Muscle of leg (tissue), 16 donors: ENCODE measurements around the gene NUDT16. TPM values are rescaled to one million over a fixed set of nuclear protein-coding genes. Genes with fewer than 3 reads are reported as not detected.
A peak's percentile ranks its signal among the peaks of the same experiment; 100 is the strongest.

ENCODE experiments used
- DNase-seq: peaks from one replicate; pipeline ENCODE4 v3.0.0; 2013
- H3K27ac ChIP-seq: one replicate; pipeline ENCODE4 v1.5.1; 2013; ENCODE audit warnings: mild to moderate bottlenecking, low read length, control low read depth
- H3K27me3 ChIP-seq: one replicate; pipeline ENCODE4 v1.6.1; 2013; ENCODE audit warnings: low read length; ENCODE audit not compliant: control insufficient read depth, insufficient read depth
- H3K36me3 ChIP-seq: one replicate; pipeline ENCODE4 v1.6.1; 2013; ENCODE audit warnings: low read length; ENCODE audit not compliant: control insufficient read depth, insufficient read depth
- H3K4me1 ChIP-seq: one replicate; pipeline ENCODE4 v1.6.1; 2013; ENCODE audit warnings: low read length; ENCODE audit not compliant: control insufficient read depth, insufficient read depth
- H3K4me3 ChIP-seq: one replicate; pipeline ENCODE4 v1.5.1; 2013; ENCODE audit warnings: low read length, control low read depth
- H3K9me3 ChIP-seq: replicated peaks from 2 replicates; pipeline ENCODE4 v1.6.1; 2013; ENCODE audit warnings: low read depth, low read length; ENCODE audit not compliant: control insufficient read depth
- WGBS: methylation state at CpG from one replicate; pipeline ENCODE4 v1.1.5; 2013; ENCODE audit warnings: missing lambda C conversion rate; ENCODE audit not compliant: insufficient coverage; 5-methylcytosine and 5-hydroxymethylcytosine counted together
- long read RNA-seq, 11 donors: transcript quantifications; one replicate each; lab custom pipeline, GENCODE V29; 2026
- polyA plus RNA-seq, 8 donors: library from polyadenylated mRNA; unstranded; fragments of 120-200 nt; gene quantifications; one replicate each; pipeline versions ENCODE4 v1.2.1 to v1.2.3, GENCODE V29; 2013; ENCODE audit warnings: inconsistent platforms in 1 of 8, low replicate concordance in 1 of 8; ENCODE audit not compliant: insufficient read length in 8 of 8, insufficient read depth in 1 of 8
- total RNA-seq: library from RNA; stranded (reverse); fragments of 120-200 nt; gene quantifications from one replicate; pipeline ENCODE4 v1.2.4, GENCODE V29; 2013

The NUDT16 gene
- total RNA-seq (10.5 TPM), polyA plus RNA-seq (10 to 100 TPM; 17.7 to 24.2 (median 21.8) TPM)
- long read RNA-seq, donor 1, full-length matches to known transcripts = 7 of 13 reads
- long read RNA-seq, donor 1, partial matches to known transcripts = 6 of 13 reads
- long read RNA-seq, donor 1, other reads (novel, unspliced or antisense) = 0 of 13 reads
- long read RNA-seq, donor 2, full-length matches to known transcripts = 1 of 1 reads
- long read RNA-seq, donor 2, partial matches to known transcripts = 0 of 1 reads
- long read RNA-seq, donor 2, other reads (novel, unspliced or antisense) = 0 of 1 reads
- long read RNA-seq, donor 3, full-length matches to known transcripts = 9 of 15 reads
- long read RNA-seq, donor 3, partial matches to known transcripts = 6 of 15 reads
- long read RNA-seq, donor 3, other reads (novel, unspliced or antisense) = 0 of 15 reads
- long read RNA-seq, donor 4, full-length matches to known transcripts = 10 of 10 reads
- long read RNA-seq, donor 4, partial matches to known transcripts = 0 of 10 reads
- long read RNA-seq, donor 4, other reads (novel, unspliced or antisense) = 0 of 10 reads
- long read RNA-seq, donor 5, full-length matches to known transcripts = 19 of 43 reads
- long read RNA-seq, donor 5, partial matches to known transcripts = 24 of 43 reads
- long read RNA-seq, donor 5, other reads (novel, unspliced or antisense) = 0 of 43 reads
- long read RNA-seq, donor 6, full-length matches to known transcripts = 18 of 31 reads
- long read RNA-seq, donor 6, partial matches to known transcripts = 13 of 31 reads
- long read RNA-seq, donor 6, other reads (novel, unspliced or antisense) = 0 of 31 reads
- long read RNA-seq, donor 7, full-length matches to known transcripts = 9 of 9 reads
- long read RNA-seq, donor 7, partial matches to known transcripts = 0 of 9 reads
- long read RNA-seq, donor 7, other reads (novel, unspliced or antisense) = 0 of 9 reads
- long read RNA-seq, donor 8, full-length matches to known transcripts = 10 of 10 reads
- long read RNA-seq, donor 8, partial matches to known transcripts = 0 of 10 reads
- long read RNA-seq, donor 8, other reads (novel, unspliced or antisense) = 0 of 10 reads
- long read RNA-seq, donor 9, full-length matches to known transcripts = 11 of 11 reads
- long read RNA-seq, donor 9, partial matches to known transcripts = 0 of 11 reads
- long read RNA-seq, donor 9, other reads (novel, unspliced or antisense) = 0 of 11 reads
- long read RNA-seq, donor 10, full-length matches to known transcripts = 24 of 37 reads
- long read RNA-seq, donor 10, partial matches to known transcripts = 13 of 37 reads
- long read RNA-seq, donor 10, other reads (novel, unspliced or antisense) = 0 of 37 reads
- long read RNA-seq, donor 11, full-length matches to known transcripts = 6 of 6 reads
- long read RNA-seq, donor 11, partial matches to known transcripts = 0 of 6 reads
- long read RNA-seq, donor 11, other reads (novel, unspliced or antisense) = 0 of 6 reads

DNA sequence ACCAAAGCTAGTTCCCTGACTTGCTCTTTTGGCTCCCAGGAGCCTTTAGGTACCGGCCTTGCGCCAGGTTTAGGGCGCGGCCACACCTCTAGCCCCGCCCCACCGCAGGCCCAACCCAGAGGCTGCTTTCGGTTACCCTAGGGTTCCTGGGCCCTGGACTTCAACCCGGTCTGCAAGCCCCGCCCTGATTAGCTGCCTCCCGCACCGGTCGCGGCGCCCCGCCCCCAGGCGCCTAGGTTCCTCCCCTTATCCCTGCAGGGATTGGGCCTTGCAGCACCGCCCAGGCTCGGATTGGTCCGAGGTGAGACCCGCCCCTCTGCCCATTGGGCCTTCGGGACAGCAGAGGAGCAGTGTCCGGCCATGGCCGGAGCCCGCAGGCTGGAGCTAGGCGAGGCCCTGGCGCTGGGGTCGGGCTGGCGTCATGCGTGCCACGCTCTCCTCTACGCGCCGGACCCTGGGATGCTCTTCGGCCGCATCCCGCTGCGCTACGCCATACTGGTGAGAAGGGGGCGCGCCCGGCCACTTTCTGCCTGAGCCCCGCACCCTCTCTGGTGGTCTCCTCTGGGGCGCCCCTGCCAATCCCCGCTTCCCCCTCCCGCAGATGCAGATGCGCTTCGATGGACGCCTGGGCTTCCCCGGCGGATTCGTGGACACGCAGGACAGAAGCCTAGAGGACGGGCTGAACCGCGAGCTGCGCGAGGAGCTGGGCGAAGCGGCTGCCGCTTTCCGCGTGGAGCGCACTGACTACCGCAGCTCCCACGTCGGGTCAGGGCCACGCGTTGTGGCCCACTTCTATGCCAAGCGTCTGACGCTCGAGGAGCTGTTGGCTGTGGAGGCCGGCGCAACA lies at the start of gene NUDT16:
TSS of gene NUDT16 (plus strand) at position 330 of the 847 bp plus-strand sequence. CDS start at position 361, 31 bp downstream.
- Histone ChIP-seq H3K4me3 (peak within 1 kb of the TSS; percentile 86), H3K27ac (peak within 1 kb of the TSS; percentile 93), H3K27me3 (no peaks in the 10 kb centered on the region), H3K4me1 (peaks cover 18% of the 10 kb centered on the region), H3K36me3 (peaks cover 31% of the 10 kb centered on the region), H3K9me3 (no peaks in the 10 kb centered on the region)
- peak; percentile 99 for DNase-seq
- 0% methylated on average over 66 of the region's 73 CpGs for WGBS

DNA sequence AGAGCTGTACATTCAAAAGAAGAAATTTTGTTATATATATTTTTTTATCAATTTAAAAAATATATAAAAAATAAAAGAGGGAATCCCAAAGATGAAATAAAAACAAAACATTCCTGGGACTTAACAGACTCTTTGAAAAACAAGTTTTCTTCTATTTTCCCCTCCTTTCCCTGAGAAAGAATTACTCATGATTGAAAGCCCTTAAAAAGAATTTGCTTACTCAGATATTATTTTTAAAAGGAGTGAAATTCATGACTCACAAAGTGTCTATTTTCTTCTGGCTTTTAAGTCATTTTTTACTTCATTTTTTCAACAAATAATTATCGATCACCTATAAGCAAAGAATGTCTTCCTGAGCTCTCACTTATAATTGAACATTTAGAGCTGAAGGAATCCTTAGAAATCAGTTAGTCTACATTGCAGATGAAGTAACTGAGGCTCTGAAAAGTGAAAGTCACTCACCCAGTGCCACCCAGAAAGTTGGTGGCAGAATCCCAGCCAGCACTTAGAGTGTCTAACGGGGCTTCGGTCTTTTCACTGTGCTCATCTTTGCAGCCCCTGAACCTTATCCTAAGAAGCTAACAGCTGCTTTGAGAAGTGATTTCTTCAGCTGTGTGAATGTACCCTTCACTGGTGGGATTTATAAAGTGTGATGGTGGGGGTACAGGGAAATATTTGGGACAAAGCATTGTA lies 42.5 kb upstream of the NUDT16 start:
- H3K9me3 ChIP-seq = peaks cover 5% of the 10 kb centered on the region
- H3K27me3 ChIP-seq = no peaks in the 10 kb centered on the region
- no peak overlapping the region for H3K4me3 ChIP-seq
- no peak for DNase-seq
- peak overlapping the region; percentile 49 for H3K27ac ChIP-seq
- no CpG with 5 or more reads among the region's 3 CpGs for WGBS
- H3K36me3 ChIP-seq = no peaks in the 10 kb centered on the region
- H3K4me1 ChIP-seq = no peaks in the 10 kb centered on the region

DNA sequence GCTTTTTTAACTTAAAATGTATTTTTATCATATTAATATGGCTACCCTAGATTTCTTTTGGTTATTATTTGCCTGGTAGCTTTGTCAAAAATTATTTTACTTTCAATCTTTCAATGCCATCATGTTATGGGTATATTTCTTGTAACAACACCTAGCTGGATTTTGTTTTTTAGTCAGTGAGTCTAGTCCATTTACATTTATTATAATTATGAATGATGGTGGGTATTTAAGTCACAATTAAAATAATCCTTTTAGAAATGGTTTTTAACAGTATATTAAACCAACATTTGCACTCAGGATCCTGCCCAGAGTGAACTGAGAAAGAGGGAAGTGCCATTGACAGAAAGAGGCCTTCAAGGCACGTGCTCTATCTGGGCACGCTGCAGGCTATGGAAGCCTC lies 39.8 kb upstream of the NUDT16 start:
- H3K4me1 ChIP-seq = no peaks in the 10 kb centered on the region
- 100% methylated on average over 2 of the region's 2 CpGs for WGBS
- H3K4me3 ChIP-seq = no peak overlapping the region
- no peaks in the 10 kb centered on the region for H3K36me3 ChIP-seq
- H3K27me3 ChIP-seq = no peaks in the 10 kb centered on the region
- DNase-seq = no peak
- peaks cover 5% of the 10 kb centered on the region for H3K9me3 ChIP-seq
- H3K27ac ChIP-seq = no peak overlapping the region

DNA sequence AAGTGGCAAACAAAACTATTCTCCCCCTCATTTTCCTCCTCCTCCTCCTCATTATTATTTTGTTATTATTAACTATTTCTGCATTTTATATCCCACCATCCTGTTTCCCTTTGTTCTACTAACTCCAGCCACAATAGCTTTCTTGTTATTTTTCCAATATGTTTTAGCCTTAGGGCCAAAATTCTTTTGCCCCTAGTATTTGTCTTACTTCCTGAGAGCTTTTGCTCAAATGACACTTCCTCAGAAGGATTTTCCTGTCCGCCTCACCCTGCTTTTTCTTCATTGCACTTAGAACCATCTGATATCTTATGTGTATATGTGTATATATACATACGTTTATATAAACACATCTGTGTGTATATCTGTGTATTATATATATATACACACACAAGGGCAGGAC lies 32.7 kb upstream of the NUDT16 start:
- H3K4me3 ChIP-seq = no peak overlapping the region
- H3K36me3 ChIP-seq = no peaks in the 10 kb centered on the region
- H3K9me3 ChIP-seq = no peaks in the 10 kb centered on the region
- no peak overlapping the region for H3K27ac ChIP-seq
- no peak for DNase-seq
- WGBS = no CpG with 5 or more reads among the region's 2 CpGs
- H3K4me1 ChIP-seq = peaks cover 3% of the 10 kb centered on the region
- H3K27me3 ChIP-seq = no peaks in the 10 kb centered on the region

DNA sequence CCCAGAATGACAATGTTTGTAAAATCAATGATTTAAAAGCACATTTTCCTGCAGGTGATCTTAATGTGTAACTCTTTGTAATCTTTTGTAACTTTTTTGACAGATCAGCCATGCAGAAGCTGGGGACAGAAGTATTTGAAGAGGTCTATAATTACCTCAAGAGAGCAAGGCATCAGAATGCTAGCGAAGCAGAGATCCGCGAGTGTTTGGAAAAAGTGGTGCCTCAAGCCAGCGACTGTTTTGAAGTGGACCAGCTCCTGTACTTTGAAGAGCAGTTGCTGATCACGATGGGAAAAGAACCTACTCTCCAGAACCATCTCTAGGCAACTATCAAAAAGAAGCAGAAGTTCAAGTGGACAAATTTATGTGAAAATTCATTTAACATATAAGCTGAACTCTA lies 32.1 kb upstream of the NUDT16 start:
- Histone ChIP-seq H3K9me3 (no peaks in the 10 kb centered on the region), H3K27ac (no peak overlapping the region), H3K27me3 (no peaks in the 10 kb centered on the region), H3K36me3 (no peaks in the 10 kb centered on the region), H3K4me3 (no peak overlapping the region), H3K4me1 (peaks cover 3% of the 10 kb centered on the region)
- WGBS = 90% methylated on average over 2 of the region's 5 CpGs
- DNase-seq = no peak

DNA sequence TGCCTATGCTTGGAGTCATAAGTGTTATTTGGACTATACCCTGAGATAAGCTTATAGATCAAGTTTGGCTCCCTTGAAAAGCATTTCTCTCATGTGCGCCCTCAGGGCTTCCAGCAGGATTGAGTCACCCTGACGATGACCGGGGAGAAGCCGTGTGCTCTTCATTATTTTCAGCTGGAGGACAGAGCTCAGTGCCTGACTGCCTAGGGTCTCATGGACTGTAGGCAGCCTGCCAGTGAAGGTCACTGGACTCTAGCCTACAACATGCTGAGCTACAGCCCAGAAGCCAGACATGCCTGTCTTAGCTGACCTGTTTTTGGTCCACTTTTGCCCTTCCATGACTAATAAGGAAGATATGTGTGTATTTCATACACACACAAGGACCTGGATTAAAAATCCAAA lies 31.6 kb upstream of the NUDT16 start:
- Histone ChIP-seq H3K4me3 (no peak overlapping the region), H3K27ac (no peak overlapping the region)
- DNase-seq = peak; percentile 18

DNA sequence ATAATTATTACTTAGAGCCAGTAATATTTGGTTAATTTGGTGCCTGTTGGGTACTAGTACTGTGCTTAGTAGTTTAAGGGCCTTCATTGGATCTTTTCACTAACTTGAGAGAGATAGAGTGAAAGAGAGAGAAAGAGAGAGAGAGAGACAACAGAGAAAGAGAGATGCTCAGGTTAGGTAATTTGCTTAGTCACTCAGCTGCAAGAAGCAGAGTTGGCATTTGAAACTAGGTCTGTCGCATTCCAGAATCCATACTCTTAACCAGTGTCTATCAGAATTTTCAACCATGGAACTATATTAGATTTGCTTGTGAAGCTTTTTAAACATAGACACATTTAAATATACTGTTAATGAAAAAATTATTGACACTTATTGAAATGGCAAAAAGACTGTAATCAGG lies 31.1 kb upstream of the NUDT16 start:
- peaks cover 3% of the 10 kb centered on the region for H3K4me1 ChIP-seq

More for the DNA sequence above, 31.6 kb upstream of the NUDT16 start:
- Histone ChIP-seq H3K4me1 (peaks cover 3% of the 10 kb centered on the region), H3K27me3 (no peaks in the 10 kb centered on the region), H3K9me3 (no peaks in the 10 kb centered on the region), H3K36me3 (no peaks in the 10 kb centered on the region)
- WGBS = 76% methylated on average over 4 of the region's 4 CpGs

DNA sequence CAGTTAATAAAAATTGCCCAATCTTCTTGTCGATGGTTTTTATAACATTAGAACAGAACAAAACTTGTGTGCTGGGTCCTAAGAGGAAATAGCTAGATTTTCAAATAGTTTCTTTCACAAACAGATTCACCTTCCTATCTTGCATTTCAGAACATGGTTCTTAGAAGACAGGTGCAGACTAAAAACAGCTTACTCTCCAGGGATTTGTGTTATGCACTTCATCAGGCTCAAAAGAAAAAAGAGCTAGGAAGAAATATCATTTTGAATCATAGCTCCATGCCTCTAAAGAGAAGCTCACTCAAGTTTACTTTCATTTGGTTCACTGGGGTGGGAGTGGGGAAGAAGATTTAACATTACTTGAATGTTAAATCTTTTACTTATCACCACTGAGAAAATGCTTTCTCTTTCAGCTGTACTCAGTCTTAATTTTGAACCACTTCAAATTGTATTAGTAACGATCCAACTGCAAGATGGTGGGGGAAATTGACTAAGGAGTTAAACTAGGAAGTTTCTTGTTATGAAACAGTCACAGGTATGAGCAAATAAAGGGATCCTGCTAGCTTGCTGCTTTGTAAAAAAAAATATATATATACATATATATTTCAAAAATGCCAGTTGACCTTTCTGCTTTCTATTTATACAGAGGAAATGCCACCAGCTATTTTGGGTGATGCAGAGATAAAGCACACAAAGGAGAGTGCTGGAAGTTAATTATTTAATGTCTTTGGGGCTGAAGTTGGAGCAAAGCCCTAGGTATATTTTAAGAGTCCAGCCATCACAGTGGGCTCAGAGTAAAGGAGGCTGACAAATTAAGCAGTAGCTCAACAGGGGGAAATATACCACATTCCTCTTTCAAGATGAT lies 28.3 kb upstream of the NUDT16 start:
- Histone ChIP-seq H3K4me3 (no peak overlapping the region), H3K36me3 (no peaks in the 10 kb centered on the region), H3K27ac (no peak overlapping the region), H3K27me3 (no peaks in the 10 kb centered on the region), H3K9me3 (no peaks in the 10 kb centered on the region), H3K4me1 (peaks cover 3% of the 10 kb centered on the region)
- DNase-seq = no peak
- WGBS = no CpG with 5 or more reads among the region's 2 CpGs

More for the DNA sequence above, 31.1 kb upstream of the NUDT16 start:
- Histone ChIP-seq H3K36me3 (no peaks in the 10 kb centered on the region), H3K9me3 (no peaks in the 10 kb centered on the region), H3K27ac (no peak overlapping the region), H3K4me3 (no peak overlapping the region), H3K27me3 (no peaks in the 10 kb centered on the region)
- DNase-seq = no peak
- WGBS = no CpG with 5 or more reads among the region's 1 CpG
